LNCAP (cell line): ENCODE data around the gene PASK.

Experiments
- CTCF ChIP-seq: fragments of 450-650 bp; IDR thresholded peaks from 2 replicates; pipeline ENCODE4 v1.5.1; 2017; ENCODE audit warnings: mild to moderate bottlenecking

PASK gene

GRCh38 chr2:241150660-241151530 is 1.6 kb upstream of the PASK start:
- TF ChIP-seq CTCF, result no peak

- no peak for TF ChIP-seq CTCF
These were observed 820 bp upstream of the PASK start, which contains the start of gene PPP1R7 for GRCh38 chr2:241149925-241150659. TSS of gene PPP1R7 (plus strand) at chr2:241150467. CDS start at chr2:241150496, 29 bp downstream.

GRCh38 chr2:241149675-241149924 is 328 bp upstream of the PASK start:
- no peak for TF ChIP-seq CTCF

GRCh38 chr2:241148239-241148638 is 1.0 kb downstream of the PASK start:
- no peak for TF ChIP-seq CTCF

GRCh38 chr2:241147336-241147735 is 1.9 kb downstream of the PASK start:
- no peak for TF ChIP-seq CTCF

GRCh38 chr2:241146286-241146685 is 3.0 kb downstream of the PASK start:
- no peak for TF ChIP-seq CTCF

GRCh38 chr2:241142593-241142992 is 6.7 kb downstream of the PASK start:
- TF ChIP-seq CTCF, result no peak
